Myocyte (in vitro differentiated cells): ENCODE results near the gene SMIM26. TPM values are rescaled to one million over a fixed set of nuclear protein-coding genes. Genes with fewer than 3 reads are reported as not detected.

ENCODE experiments used
- DNase-seq: peaks from one replicate; pipeline ENCODE4 v3.0.0-alpha.2; 2012; ENCODE audit warnings: low read depth
- total RNA-seq: library from RNA; depleted of rRNA; stranded (reverse); fragments of >200 nt; gene quantifications from 2 replicates; pipeline ENCODE4 v1.2.3, GENCODE V29; 2014

SMIM26 gene
- total RNA-seq, 1 donor from 2014 or later, result 130 TPM

- DNase-seq, result no peak
Measured at GRCh38 chr20:18580012-18580411, 12.8 kb downstream of the SMIM26 start.

GRCh38 chr20:18585134-18585533, 17.9 kb downstream of the SMIM26 start:
- no peak for DNase-seq

- DNase-seq, result peak; percentile 89
Measured at GRCh38 chr20:18587665-18588573, 20.7 kb downstream of the SMIM26 start, which contains the start of gene DTD1. TSS of gene DTD1 (plus strand) at chr20:18588054. CDS start at chr20:18588073, 19 bp downstream.

- no peak for DNase-seq
Measured at GRCh38 chr20:18588574-18588933, 21.3 kb downstream of the SMIM26 start.

GRCh38 chr20:18589941-18590674, 22.9 kb downstream of the SMIM26 start:
- DNase-seq, result no peak

- no peak for DNase-seq
Measured at GRCh38 chr20:18596270-18596669, 29.0 kb downstream of the SMIM26 start.

GRCh38 chr20:18609741-18610140, 42.5 kb downstream of the SMIM26 start:
- no peak for DNase-seq

GRCh38 chr20:18611492-18611891, 44.3 kb downstream of the SMIM26 start:
- DNase-seq, result peak; percentile 9

- no peak for DNase-seq
Measured at GRCh38 chr20:18613553-18613952, 46.3 kb downstream of the SMIM26 start.

GRCh38 chr20:18614244-18614643, 47.0 kb downstream of the SMIM26 start:
- no peak for DNase-seq

GRCh38 chr20:18615020-18615650, 47.9 kb downstream of the SMIM26 start:
- no peak for DNase-seq

Other genes with a start within 250 kb of the SMIM26 start
- 0.32 and 1.1 TPM in 2 replicates for gene DZANK1, start 100.4 kb upstream of the SMIM26 start, total RNA-seq
- 12.5 and 18.2 TPM in 2 replicates for gene POLR3F, start 100.0 kb upstream of the SMIM26 start, total RNA-seq
- 9.0 and 23.0 TPM in 2 replicates for gene RBBP9, start 70.2 kb upstream of the SMIM26 start, total RNA-seq
- 23.3 and 28.0 TPM in 2 replicates for gene SEC23B, start 59.5 kb upstream of the SMIM26 start, total RNA-seq
- 25.1 and 25.6 TPM in 2 replicates for gene DTD1, start 20.6 kb downstream of the SMIM26 start, total RNA-seq
- not detected in 2 replicates for gene SCP2D1, start 246.4 kb downstream of the SMIM26 start, total RNA-seq